DMS114 treated with DMSO at 0.1 percent for 48 hours (cell line): Measurements from ENCODE around the gene WDR53.
"Not testable (repeated sequence)": the region's sequence is repeated elsewhere in the genome, so short reads cannot be mapped to it uniquely, and the experiment has no call there.

Experiments used
- DNase-seq: peaks from one replicate; lab custom pipeline; 2025; ENCODE audit not compliant: unreplicated experiment; lab: John Stamatoyannopoulos, UW

WDR53 gene

DNA sequence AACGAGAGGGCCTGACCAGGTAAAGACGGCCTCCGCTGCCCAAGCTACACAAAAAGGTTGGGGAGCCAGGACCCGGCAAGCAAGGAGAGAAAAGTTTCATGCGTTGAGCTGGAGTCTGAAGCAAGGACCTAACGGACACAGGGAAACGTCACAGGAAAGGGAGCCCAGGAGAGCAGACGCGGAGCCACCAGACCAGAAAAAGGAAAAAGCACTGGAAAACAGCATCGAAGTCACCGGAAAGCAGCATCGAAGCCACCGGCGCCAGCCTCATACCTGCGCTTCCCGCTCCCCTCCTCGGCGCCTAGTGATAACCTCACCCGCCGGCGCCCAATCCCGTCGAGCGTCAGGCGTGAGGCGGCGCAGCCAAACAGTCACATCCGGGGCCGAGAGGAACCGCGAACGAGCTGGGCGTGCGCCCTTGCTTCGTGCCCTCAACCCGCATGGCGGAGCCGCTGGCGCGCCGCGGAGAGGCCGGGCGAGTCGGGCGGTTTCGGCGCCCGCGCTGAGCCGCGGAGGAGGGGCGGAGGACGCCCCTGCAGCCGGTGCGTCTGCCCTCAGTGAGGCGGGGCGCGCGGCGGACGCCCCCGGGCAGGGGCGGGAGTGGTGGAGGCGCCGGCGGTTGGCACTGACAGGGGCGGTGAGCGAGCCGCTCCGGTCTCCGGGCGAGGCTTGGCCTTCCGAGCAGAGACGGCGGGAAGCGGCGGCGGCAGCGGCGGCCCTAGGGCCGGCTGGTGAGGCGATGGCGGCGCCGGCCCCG lies at the start of gene WDR53, which contains the start of gene FBXO45:
Gene WDR53 (minus strand): TSS at position 309 of the 757 bp plus-strand sequence. CDS start 7,079 bp downstream, outside the sequence.
Gene FBXO45 (plus strand): TSS at position 415 of the 757 bp plus-strand sequence. CDS start 325 bp downstream, at position 740.
- DNase-seq, result peak; percentile 86

GRCh38 chr3:196617256-196617655 lies 48.9 kb upstream of the WDR53 start:
- DNase-seq, result no peak

GRCh38 chr3:196615234-196615633 lies 46.9 kb upstream of the WDR53 start:
- not testable (repeated sequence) for DNase-seq

DNA sequence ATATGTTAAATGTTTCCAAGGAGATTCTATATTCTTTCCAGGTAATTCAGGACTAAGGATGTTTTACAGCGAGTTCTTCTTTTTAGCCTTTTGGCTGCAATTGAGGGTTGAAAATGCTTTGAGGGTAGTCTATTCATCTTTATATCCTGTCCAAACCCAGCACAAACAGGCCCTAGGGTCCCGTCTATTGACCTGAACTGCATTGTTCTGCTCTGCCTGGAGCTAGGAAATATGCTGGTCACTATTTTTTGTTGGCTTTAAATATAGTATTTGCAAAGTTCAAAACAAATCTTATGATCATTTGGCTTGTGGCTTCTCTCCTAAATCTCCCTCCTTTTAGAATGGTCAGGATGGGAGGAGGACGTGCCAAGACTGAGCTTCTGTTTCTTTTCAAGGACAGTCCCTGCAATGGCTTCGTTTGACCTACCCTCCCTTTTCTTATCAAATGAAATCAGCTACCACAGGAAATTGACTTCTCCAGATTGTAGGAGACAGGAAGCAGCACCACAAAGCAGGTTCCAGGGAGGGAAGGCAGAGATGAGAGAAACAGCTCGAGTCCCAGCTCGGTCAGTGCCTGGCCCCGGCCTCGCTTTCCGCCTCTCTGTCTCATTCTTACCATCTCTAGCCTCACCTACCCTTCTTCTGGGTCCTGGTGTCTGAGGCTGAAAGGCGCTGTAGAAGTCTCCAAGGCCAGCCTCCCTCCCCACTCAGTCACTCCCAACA lies 43.6 kb upstream of the WDR53 start:
- no peak for DNase-seq

DNA sequence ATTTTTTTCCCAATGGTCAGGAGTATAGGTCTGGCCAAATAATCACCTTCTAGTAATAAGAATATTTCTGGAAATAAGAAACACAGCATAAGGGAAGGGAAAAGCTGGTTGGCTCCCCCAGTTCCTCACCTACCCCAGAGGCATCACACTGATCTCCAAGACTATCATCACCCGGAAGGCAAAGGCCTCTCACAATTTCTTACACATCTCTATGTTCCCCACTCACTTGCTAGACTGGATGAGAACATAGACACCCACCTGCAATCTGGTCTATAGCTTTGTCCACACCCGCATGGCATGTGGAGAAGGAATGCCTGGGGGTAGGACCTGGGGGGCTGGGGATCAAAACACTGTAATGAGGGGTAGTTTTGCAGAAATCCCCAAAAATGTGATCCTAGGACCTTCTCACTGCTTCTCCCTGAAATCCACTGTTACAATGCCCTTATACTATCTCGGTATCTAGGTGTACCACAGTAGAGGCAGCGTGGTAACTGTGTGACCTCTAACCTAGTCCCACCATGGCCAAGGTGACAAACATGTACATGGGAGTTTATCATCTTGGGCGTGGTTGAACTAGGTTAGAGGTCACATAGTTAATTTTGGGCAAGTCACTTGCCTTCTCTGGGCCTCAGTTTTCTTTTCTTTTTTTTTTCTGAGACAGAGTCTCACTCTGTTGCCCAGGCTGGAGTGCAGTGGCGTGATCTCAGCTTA lies 41.6 kb upstream of the WDR53 start:
- no peak for DNase-seq

- peak; percentile 54 for DNase-seq
These were observed 41.0 kb upstream of the WDR53 start for GRCh38 chr3:196609343-196609775.

GRCh38 chr3:196608693-196609092 lies 40.3 kb upstream of the WDR53 start:
- no peak for DNase-seq

- DNase-seq, result no peak
These were observed 36.2 kb upstream of the WDR53 start for GRCh38 chr3:196604548-196604947.

GRCh38 chr3:196603683-196604082 lies 35.3 kb upstream of the WDR53 start:
- DNase-seq, result no peak

- DNase-seq, result no peak
These were observed 34.3 kb upstream of the WDR53 start for GRCh38 chr3:196602673-196603072.

DNA sequence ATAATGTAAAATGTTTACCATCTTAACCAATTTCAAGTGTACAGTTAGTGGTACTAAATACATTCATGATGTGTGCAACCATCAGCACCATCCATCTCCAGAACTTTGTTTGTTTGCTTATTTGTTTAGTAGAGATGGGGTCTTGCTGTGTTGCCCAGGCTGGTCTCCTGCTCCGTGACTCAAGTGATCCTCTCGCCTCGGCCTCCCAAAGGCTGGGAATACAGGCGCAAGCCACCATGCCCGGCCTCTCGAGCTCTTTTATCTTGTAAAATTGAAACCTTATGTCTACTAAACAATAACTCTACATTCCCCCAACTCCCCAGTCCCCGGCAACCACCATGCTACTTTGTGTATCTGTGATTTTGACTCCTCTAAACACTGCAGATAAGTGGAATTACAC lies 32.0 kb upstream of the WDR53 start:
- DNase-seq, result no peak

- no peak for DNase-seq
These were observed 31.4 kb upstream of the WDR53 start for GRCh38 chr3:196599734-196600128.

DNA sequence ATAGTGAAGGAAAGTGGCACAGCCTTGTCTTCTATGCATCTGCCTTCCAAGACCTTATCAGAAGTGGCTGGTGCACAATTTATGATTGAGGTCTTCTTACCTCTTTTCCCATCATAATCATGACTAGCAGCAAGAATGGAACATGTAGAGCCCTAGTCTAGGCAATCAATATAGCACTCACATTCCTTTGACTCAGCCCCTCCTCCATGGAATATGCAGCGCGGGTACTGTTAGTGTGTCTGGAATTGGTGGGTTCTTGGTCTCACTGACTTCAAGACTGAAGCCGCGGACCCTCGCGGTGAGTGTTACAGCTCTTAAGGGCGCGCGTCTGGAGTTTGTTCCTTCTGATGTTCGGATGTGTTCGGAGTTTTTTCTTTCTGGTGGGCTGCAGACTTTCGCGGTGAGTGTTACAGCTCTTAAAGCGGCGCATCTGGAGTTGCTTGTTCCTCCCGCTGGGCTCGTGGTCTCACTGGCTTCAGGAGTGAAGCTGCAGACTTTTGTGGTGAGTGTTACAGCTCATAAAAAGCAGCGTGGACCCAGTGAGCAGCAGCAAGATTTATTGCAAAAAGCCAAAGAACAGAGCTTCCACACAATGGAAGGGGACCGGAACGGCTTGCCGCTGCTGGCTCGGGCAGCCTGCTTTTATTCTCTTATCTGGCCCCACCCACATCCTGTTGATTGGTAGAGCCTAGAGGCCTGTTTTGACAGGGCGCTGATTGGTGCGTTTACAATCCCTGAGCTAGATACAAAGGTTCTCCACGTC lies 29.8 kb upstream of the WDR53 start:
- DNase-seq, result not testable (repeated sequence)

GRCh38 chr3:196596355-196596754 lies 28.0 kb upstream of the WDR53 start:
- no peak for DNase-seq

- DNase-seq, result no peak
These were observed 21.9 kb upstream of the WDR53 start for GRCh38 chr3:196590279-196590678.

DNA sequence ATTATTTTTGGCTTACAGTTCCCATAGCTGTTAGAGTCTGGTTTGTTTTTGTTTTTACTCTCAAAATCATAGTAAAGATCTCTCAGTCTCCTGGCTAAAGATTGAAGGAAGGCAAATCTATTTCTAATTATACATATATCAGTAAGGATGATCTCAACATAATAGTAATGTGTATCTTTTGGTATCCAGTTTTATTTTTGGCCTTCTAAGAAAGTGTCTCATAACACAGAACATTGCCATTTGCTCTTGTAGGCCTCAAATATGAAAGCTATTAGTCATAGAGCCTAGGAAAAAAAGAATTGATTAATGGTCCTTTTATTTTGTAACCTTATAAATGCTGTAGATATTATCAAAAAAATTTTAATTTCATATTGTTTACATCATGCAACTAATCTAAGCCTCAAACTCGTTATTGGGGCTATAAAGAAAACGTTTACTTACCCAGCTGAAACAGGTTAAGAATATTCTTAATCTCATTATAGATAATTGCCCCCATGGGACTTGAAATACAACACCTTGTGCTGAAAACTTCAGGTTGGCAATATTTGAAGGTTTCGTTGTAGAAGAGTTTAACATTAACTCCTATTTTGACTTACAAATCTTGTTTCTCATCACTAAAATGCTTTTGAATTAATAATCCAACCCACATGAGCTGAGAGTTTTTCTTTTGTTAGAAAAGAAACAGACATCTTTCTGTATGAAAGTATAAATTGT lies 16.8 kb upstream of the WDR53 start:
- DNase-seq, result no peak

GRCh38 chr3:196572389-196572788 lies 4.0 kb upstream of the WDR53 start:
- no peak for DNase-seq

DNA sequence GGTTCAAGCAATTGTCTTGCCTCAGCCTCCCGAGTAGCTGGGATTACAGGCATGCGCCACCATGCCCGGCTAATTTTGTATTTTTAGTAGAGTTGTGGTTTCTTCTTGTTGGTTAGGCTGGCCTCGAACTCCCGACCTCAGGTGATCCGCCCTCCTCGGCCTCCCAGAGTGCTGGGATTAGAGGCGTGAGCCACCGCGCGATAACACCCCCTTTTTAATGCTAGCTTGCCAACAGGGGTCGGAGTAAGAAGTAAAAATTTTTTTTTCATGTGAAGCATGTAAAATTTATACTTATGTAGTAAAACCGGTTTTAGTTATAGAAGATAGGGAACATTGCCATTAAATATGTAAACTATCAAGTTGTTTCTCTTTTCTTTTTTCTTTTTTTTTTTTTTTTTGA lies 2.0 kb upstream of the WDR53 start:
- DNase-seq, result not testable (repeated sequence)

- DNase-seq, result no peak
These were observed 706 bp upstream of the WDR53 start for GRCh38 chr3:196569003-196569516.

- no peak for DNase-seq
These were observed 4.6 kb downstream of the WDR53 start for GRCh38 chr3:196563721-196564225.
